GM23338 (cell line): ENCODE measurements around the gene AKAP13. TPM values are rescaled to one million over a fixed set of nuclear protein-coding genes. Genes with fewer than 3 reads are reported as not detected.

ENCODE experiments used
- ATAC-seq: fragments of 200-7000 bp; cut with Tn5 transposase; 3 replicates; pipeline ENCODE4 v1.9.1; 2020
- DNase-seq: peaks from one replicate; pipeline ENCODE4 v3.0.0-alpha.2; 2015; ENCODE audit warnings: low spot score
- H2AFZ ChIP-seq: fragments of 200-600 bp; sonication (generic); 2 replicates; pipeline ENCODE4 v1.8.0; 2016; ENCODE audit warnings: antibody characterized with exemption, mild to moderate bottlenecking, moderate library complexity
- H3F3A ChIP-seq: fragments of 200-600 bp; sonication (generic); replicated peaks from 2 replicates; pipeline ENCODE4 v1.8.0; 2017; ENCODE audit warnings: antibody characterized with exemption, mixed run types, low read depth
- H3K27ac ChIP-seq: fragments of 200-600 bp; sonication (generic); 2 replicates; pipeline ENCODE4 v1.6.1; 2016; ENCODE audit warnings: low read depth
- H3K27me3 ChIP-seq: fragments of 200-600 bp; sonication (generic); 2 replicates; pipeline ENCODE4 v1.8.0; 2016; ENCODE audit warnings: mild to moderate bottlenecking, mixed run types, moderate library complexity; ENCODE audit not compliant: insufficient read depth
- H3K36me3 ChIP-seq: fragments of 200-600 bp; sonication (generic); 2 replicates; pipeline ENCODE4 v1.8.0; 2016; ENCODE audit warnings: mild to moderate bottlenecking; ENCODE audit not compliant: insufficient read depth
- H3K4me1 ChIP-seq: fragments of 200-600 bp; sonication (generic); 2 replicates; pipeline ENCODE4 v1.8.0; 2016; ENCODE audit warnings: mild to moderate bottlenecking, moderate library complexity; ENCODE audit not compliant: insufficient read depth
- H3K4me2 ChIP-seq: fragments of 200-600 bp; sonication (generic); 2 replicates; pipeline ENCODE4 v1.7.1; 2017; ENCODE audit warnings: mixed run types
- H3K4me3 ChIP-seq: fragments of 200-600 bp; sonication (generic); 2 replicates; pipeline ENCODE4 v1.6.1; 2016; ENCODE audit warnings: mixed run types
- H3K79me2 ChIP-seq: fragments of 200-600 bp; sonication (generic); replicated peaks from 2 replicates; pipeline ENCODE4 v1.8.0; 2017; ENCODE audit warnings: mild to moderate bottlenecking; ENCODE audit not compliant: insufficient read depth
- H3K9me2 ChIP-seq: fragments of 200-600 bp; sonication (generic); 2 replicates; pipeline ENCODE4 v1.8.0; 2017; ENCODE audit not compliant: insufficient read depth
- H4K20me1 ChIP-seq: fragments of 200-600 bp; sonication (generic); replicated peaks from 2 replicates; pipeline ENCODE4 v1.8.0; 2017; ENCODE audit warnings: mild to moderate bottlenecking; ENCODE audit not compliant: insufficient read depth
- H3K27ac Mint-ChIP-seq: 2 replicates; pipeline ENCODE4 v1.8.0; 2020; ENCODE audit warnings: inconsistent platforms, mild to moderate bottlenecking, moderate library complexity, mixed read lengths
- H3K27me3 Mint-ChIP-seq: 3 replicates; pipeline ENCODE4 v1.8.0; 2022; ENCODE audit warnings: low read depth, mild to moderate bottlenecking, moderate library complexity, mixed read lengths, inconsistent platforms; ENCODE audit not compliant: insufficient read depth, poor library complexity
- H3K36me3 Mint-ChIP-seq: 3 replicates; pipeline ENCODE4 v1.8.0; 2021; ENCODE audit warnings: low read depth, mild to moderate bottlenecking, inconsistent platforms, moderate library complexity, mixed read lengths
- H3K4me1 Mint-ChIP-seq: 3 replicates; pipeline ENCODE4 v1.8.0; 2020; ENCODE audit warnings: mild to moderate bottlenecking, inconsistent platforms, mixed read lengths
- H3K4me3 Mint-ChIP-seq: 3 replicates; pipeline ENCODE4 v1.8.0; 2021; ENCODE audit warnings: moderate library complexity, mild to moderate bottlenecking, inconsistent platforms, mixed read lengths
- H3K9me3 Mint-ChIP-seq: 3 replicates; pipeline ENCODE4 v1.8.0; 2020; ENCODE audit warnings: moderate library complexity, mild to moderate bottlenecking, inconsistent platforms, mixed read lengths
- CREB1 ChIP-seq: fragments of 250-450 bp; sonication (Bioruptor Pico); IDR thresholded peaks from 2 replicates; pipeline ENCODE4 v1.5.0; 2020; ENCODE audit warnings: low read depth, mild to moderate bottlenecking, moderate library complexity
- EZH2phosphoT487 ChIP-seq: fragments of 200-600 bp; sonication (generic); IDR thresholded peaks from one replicate; pipeline ENCODE4 v1.8.1; 2018; ENCODE audit warnings: antibody characterized with exemption; ENCODE audit not compliant: unreplicated experiment
- JUNB ChIP-seq: IDR thresholded peaks from one replicate; pipeline ENCODE4 v1.6.1; 2016; ENCODE audit warnings: antibody characterized with exemption; ENCODE audit not compliant: unreplicated experiment
- POLR2AphosphoS5 ChIP-seq: IDR thresholded peaks from 2 replicates; pipeline ENCODE4 v1.6.1; 2016; ENCODE audit warnings: antibody characterized with exemption, low read depth
- STAT1 ChIP-seq: IDR thresholded peaks from one replicate; pipeline ENCODE4 v1.6.1; 2016; ENCODE audit warnings: antibody characterized with exemption; ENCODE audit not compliant: unreplicated experiment
- ZNF331 ChIP-seq: fragments of 250-450 bp; sonication (Bioruptor Pico); IDR thresholded peaks from 2 replicates; pipeline ENCODE4 v1.5.0; 2020; ENCODE audit warnings: low read depth, mild to moderate bottlenecking, moderate library complexity
- ZNF462 ChIP-seq: fragments of 250-450 bp; sonication (Bioruptor Pico); IDR thresholded peaks from 2 replicates; pipeline ENCODE4 v1.5.0; 2020; ENCODE audit warnings: mild to moderate bottlenecking, moderate library complexity
- polyA plus RNA-seq: library from polyadenylated mRNA; unstranded; fragments of >200 nt; fragmentation: Nextera tagmentation; extraction: Ambion mirVana; gene quantifications from 2 replicates; pipeline ENCODE4 v1.2.1, GENCODE V29; 2016
- total RNA-seq: library from RNA; depleted of rRNA; stranded (reverse); fragments of >200 nt; shearing (Covaris generic); gene quantifications from 2 replicates; pipeline ENCODE4 v1.2.3, GENCODE V29; 2014

The AKAP13 gene
- total and polyA plus RNA-seq, 2 experiments from 2014 or later: 46.2 to 60.7 TPM

- TF ChIP-seq JUNB (no peak), ZNF331 (CRISPR knock-in tag) (no peak), ZNF462 (no peak), POLR2AphosphoS5 (no peak)
These were observed 385.8 kb downstream of the AKAP13 start (continued) for GRCh38 chr15:85766001-85766831.

GRCh38 chr15:85767785-85768529 is 387.6 kb downstream of the AKAP13 start:
- H3K4me3 Mint-ChIP-seq: no peak overlapping the region
- H3K36me3 Mint-ChIP-seq: peaks cover 23% of the 10 kb centered on the region
- TF ChIP-seq JUNB (no peak), EZH2phosphoT487 (no peak), STAT1 (no peak), CREB1 (no peak)
- H4K20me1 ChIP-seq: no peaks in the 10 kb centered on the region; the same call in 1 of the 2 replicates
- ATAC-seq (no peak), DNase-seq (no peak)
- H3K4me3 ChIP-seq: no peak overlapping the region
- H2AFZ ChIP-seq: no peak overlapping the region
- no peaks in the 10 kb centered on the region for H3K9me3 Mint-ChIP-seq
- H3K9me2 ChIP-seq: no peaks in the 10 kb centered on the region
- peaks cover 4% of the 10 kb centered on the region for H3K27me3 Mint-ChIP-seq
- peaks cover 36% of the 10 kb centered on the region for H3K4me1 Mint-ChIP-seq
- H3K4me2 ChIP-seq: no peak overlapping the region
- no peaks in the 10 kb centered on the region for H3F3A ChIP-seq
- H3K4me1 ChIP-seq: no peaks in the 10 kb centered on the region
- no peaks in the 10 kb centered on the region for H3K36me3 ChIP-seq
- peaks cover 78% of the 10 kb centered on the region for H3K79me2 ChIP-seq
- no peaks in the 10 kb centered on the region for H3K27me3 ChIP-seq
- no peak overlapping the region for H3K27ac Mint-ChIP-seq
- no peak overlapping the region for H3K27ac ChIP-seq
